Caco-2 (cell line): Measurements from ENCODE around the gene KDM4C. TPM values are rescaled to one million over a fixed set of nuclear protein-coding genes. Genes with fewer than 3 reads are reported as not detected.

ENCODE experiments used
- BruUV-seq: library from RNA; stranded (reverse); fragments of 400-500 nt; replicated peaks from 2 replicates; lab custom pipeline; 2021; lab: Mats Ljungman, UMichigan
- CTCF ChIA-PET: fragments of 300-600 bp; sonication (Branson Sonifier 250); formaldehyde crosslinking; loops from one replicate; lab custom pipeline; 2022; ENCODE audit warnings: antibody characterized with exemption; lab: Charles Lee
- POLR2A ChIA-PET: fragments of 300-600 bp; sonication (Branson Sonifier 250); formaldehyde crosslinking; loops from one replicate; lab custom pipeline; 2022; ENCODE audit warnings: antibody characterized with exemption; lab: Charles Lee
- DNase-seq, 2 experiments: peaks; one replicate each; pipeline versions ENCODE4 v3.0.0 to v3.0.0-alpha.2; 2020 to 2022
- H3K27me3 ChIP-seq: replicated peaks from 2 replicates; pipeline ENCODE4 v1.6.0; 2011; ENCODE audit warnings: low read length; ENCODE audit not compliant: control insufficient read depth, insufficient read depth
- H3K36me3 ChIP-seq: 2 replicates; pipeline ENCODE4 v1.5.1; 2011; ENCODE audit warnings: low read length; ENCODE audit not compliant: control insufficient read depth, insufficient read depth
- H3K4me1 ChIP-seq: fragments of 250-450 bp; sonication (Bioruptor Pico); 2 replicates; pipeline ENCODE4 v1.5.1; 2020; ENCODE audit warnings: mild to moderate bottlenecking
- H3K4me3 ChIP-seq: 2 replicates; pipeline ENCODE4 v1.5.1; 2011; ENCODE audit warnings: low read depth, mild to moderate bottlenecking, control low read depth, low read length
- H3K9me3 ChIP-seq: fragments of 250-450 bp; sonication (Bioruptor Pico); 2 replicates; pipeline ENCODE4 v1.5.1; 2020; ENCODE audit warnings: mild to moderate bottlenecking, moderate library complexity
- H3K27ac Mint-ChIP-seq: one replicate; pipeline ENCODE4 v1.8.0; 2022; ENCODE audit warnings: mixed read lengths; ENCODE audit not compliant: unreplicated experiment
- H3K27me3 Mint-ChIP-seq: one replicate; pipeline ENCODE4 v1.8.0; 2022; ENCODE audit warnings: mixed read lengths; ENCODE audit not compliant: insufficient read depth, unreplicated experiment
- H3K36me3 Mint-ChIP-seq: one replicate; pipeline ENCODE4 v1.8.0; 2022; ENCODE audit warnings: mild to moderate bottlenecking, mixed read lengths; ENCODE audit not compliant: insufficient read depth, unreplicated experiment
- H3K4me1 Mint-ChIP-seq: one replicate; pipeline ENCODE4 v1.8.0; 2022; ENCODE audit warnings: low read depth, mixed read lengths; ENCODE audit not compliant: unreplicated experiment
- H3K4me3 Mint-ChIP-seq: one replicate; pipeline ENCODE4 v1.8.0; 2022; ENCODE audit warnings: mild to moderate bottlenecking, moderate library complexity, mixed read lengths; ENCODE audit not compliant: unreplicated experiment
- H3K9me3 Mint-ChIP-seq: one replicate; pipeline ENCODE4 v1.8.0; 2022; ENCODE audit warnings: mixed read lengths; ENCODE audit not compliant: unreplicated experiment
- intact Hi-C: fragments of 100-400 bp; cut with micrococcal nuclease; formaldehyde crosslinking; loops from one replicate; pipeline ENCODE4 v1.10.0; 2022; ENCODE audit not compliant: unreplicated experiment
- total RNA-seq: library from RNA; stranded (reverse); gene quantifications from 2 replicates; pipeline ENCODE4 v1.2.3, GENCODE V29; 2022
- TF ChIP-seq, protein P1 (sequence below), 2 experiments: fragments of 200-600 bp in 1 of 2; IDR thresholded peaks; 1 replicate in 1 of 2; 2 replicates in 1 of 2; pipeline versions ENCODE4 v1.5.1 to v1.8.0; 2011 to 2022; ENCODE audit warnings: antibody characterized with exemption in 1 of 2, control low read depth in 1 of 2, inconsistent platforms in 1 of 2, low read depth in 1 of 2, low read length in 1 of 2, mild to moderate bottlenecking in 1 of 2, moderate library complexity in 1 of 2; ENCODE audit not compliant: insufficient read depth in 1 of 2, severe bottlenecking in 1 of 2, unreplicated experiment in 1 of 2

KDM4C gene
- total RNA-seq, 1 experiment from 2014 or later = 40.3 TPM

GRCh38 chr9:6902423-6902822 lies 144.7 kb downstream of the KDM4C start:
- Mint-ChIP-seq H3K9me3 (no peaks in the 10 kb centered on the region), H3K36me3 (peaks cover 10% of the 10 kb centered on the region), H3K27me3 (no peaks in the 10 kb centered on the region), H3K4me1 (peaks cover 35% of the 10 kb centered on the region), H3K4me3 (no peak overlapping the region), H3K27ac (peak overlapping the region; percentile 60)
- ChIA-PET CTCF (interaction anchor here (0.6 kb wide), 1 partner anchor 23 kb away, joined by 3 read pairs; no protein-coding TSS in a partner anchor), POLR2A (no interaction called here)
- Histone ChIP-seq H3K4me3 (no peak overlapping the region), H3K36me3 (no peaks in the 10 kb centered on the region), H3K9me3 (no peaks in the 10 kb centered on the region), H3K27me3 (no peaks in the 10 kb centered on the region), H3K4me1 (peaks cover 54% of the 10 kb centered on the region)
- TF ChIP-seq, protein P1, sequence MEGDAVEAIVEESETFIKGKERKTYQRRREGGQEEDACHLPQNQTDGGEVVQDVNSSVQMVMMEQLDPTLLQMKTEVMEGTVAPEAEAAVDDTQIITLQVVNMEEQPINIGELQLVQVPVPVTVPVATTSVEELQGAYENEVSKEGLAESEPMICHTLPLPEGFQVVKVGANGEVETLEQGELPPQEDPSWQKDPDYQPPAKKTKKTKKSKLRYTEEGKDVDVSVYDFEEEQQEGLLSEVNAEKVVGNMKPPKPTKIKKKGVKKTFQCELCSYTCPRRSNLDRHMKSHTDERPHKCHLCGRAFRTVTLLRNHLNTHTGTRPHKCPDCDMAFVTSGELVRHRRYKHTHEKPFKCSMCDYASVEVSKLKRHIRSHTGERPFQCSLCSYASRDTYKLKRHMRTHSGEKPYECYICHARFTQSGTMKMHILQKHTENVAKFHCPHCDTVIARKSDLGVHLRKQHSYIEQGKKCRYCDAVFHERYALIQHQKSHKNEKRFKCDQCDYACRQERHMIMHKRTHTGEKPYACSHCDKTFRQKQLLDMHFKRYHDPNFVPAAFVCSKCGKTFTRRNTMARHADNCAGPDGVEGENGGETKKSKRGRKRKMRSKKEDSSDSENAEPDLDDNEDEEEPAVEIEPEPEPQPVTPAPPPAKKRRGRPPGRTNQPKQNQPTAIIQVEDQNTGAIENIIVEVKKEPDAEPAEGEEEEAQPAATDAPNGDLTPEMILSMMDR (IDR thresholded peaks at IDR 0.05; ENCODE audit: insufficient read depth in 1 of 2, low read depth in 1 of 2, low read length in 1 of 2, severe bottlenecking in 1 of 2, unreplicated experiment in 1 of 2) = no peak
- no TSS peak for BruUV-seq
- no peak for DNase-seq
- intact Hi-C loops = no loop called here

DNA sequence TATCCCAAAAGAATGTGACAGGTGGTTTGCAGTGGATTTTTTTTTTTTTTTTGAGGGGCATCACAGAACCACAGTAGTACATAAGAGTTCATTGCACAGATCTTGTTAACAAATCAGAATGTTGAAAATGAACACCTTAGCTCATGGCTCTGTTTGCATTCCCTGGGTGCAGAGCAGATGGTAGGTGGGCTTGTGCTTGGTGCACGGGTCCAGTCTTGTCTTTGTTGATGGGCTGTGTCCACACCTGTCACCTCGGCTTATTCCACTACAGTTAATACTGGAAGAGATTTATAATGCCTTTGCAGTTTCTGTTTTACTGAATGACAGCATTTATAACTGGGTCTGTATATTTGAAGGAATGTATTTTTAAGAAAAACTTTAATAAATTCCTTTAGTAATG lies 146.6 kb downstream of the KDM4C start:
- peaks cover 10% of the 10 kb centered on the region for H3K36me3 Mint-ChIP-seq
- intact Hi-C loops = no loop called here
- no peaks in the 10 kb centered on the region for H3K36me3 ChIP-seq
- H3K4me1 Mint-ChIP-seq = peaks cover 33% of the 10 kb centered on the region
- no peaks in the 10 kb centered on the region for H3K27me3 ChIP-seq
- no peak overlapping the region for H3K4me3 Mint-ChIP-seq
- H3K27me3 Mint-ChIP-seq = no peaks in the 10 kb centered on the region
- no TSS peak for BruUV-seq
- no peaks in the 10 kb centered on the region for H3K9me3 Mint-ChIP-seq
- H3K4me1 ChIP-seq = peaks cover 42% of the 10 kb centered on the region
- ChIA-PET CTCF (interaction anchor here (0.5 kb wide), 1 partner anchor 330 kb away, joined by 8 read pairs; no protein-coding TSS in a partner anchor), POLR2A (no interaction called here)
- H3K9me3 ChIP-seq = no peaks in the 10 kb centered on the region
- TF ChIP-seq, protein P1 (IDR thresholded peaks at IDR 0.05; ENCODE audit: insufficient read depth in 1 of 2, low read depth in 1 of 2, low read length in 1 of 2, severe bottlenecking in 1 of 2, unreplicated experiment in 1 of 2) = no peak
- H3K27ac Mint-ChIP-seq = no peak overlapping the region
- no peak overlapping the region for H3K4me3 ChIP-seq
- DNase-seq = no peak

DNA sequence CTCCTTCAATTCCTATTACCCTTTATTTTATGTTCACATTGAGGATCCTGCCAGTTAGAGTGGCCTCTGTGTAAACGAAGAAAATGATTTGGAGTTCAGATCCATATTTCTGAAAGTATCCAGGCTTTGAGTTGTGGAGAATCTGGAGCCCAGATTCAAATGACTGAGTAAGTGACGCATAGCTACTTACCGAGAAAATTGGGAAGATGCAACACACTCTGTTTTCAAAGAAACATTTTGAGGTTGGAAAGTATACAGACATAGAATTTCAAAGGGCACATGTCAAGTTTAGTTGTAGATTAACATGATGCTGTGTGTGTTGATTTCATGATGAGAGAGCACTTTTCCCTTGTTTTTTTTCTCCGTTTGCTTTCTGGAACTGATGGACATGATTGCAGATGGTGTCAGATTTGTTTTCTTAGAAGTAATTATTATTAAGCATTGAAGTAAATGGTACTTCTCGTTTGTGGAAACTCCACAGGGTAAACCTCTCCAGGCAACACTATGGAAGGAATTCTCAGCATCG lies 148.1 kb downstream of the KDM4C start:
- Mint-ChIP-seq H3K27ac (no peak overlapping the region), H3K4me3 (no peak overlapping the region), H3K9me3 (no peaks in the 10 kb centered on the region), H3K36me3 (peaks cover 10% of the 10 kb centered on the region), H3K4me1 (peaks cover 22% of the 10 kb centered on the region), H3K27me3 (no peaks in the 10 kb centered on the region)
- no peak overlapping the region for H3K4me3 ChIP-seq
- H3K27me3 ChIP-seq = no peaks in the 10 kb centered on the region
- BruUV-seq = no TSS peak
- H3K9me3 ChIP-seq = no peaks in the 10 kb centered on the region
- peaks cover 27% of the 10 kb centered on the region for H3K4me1 ChIP-seq
- CTCF ChIA-PET = no interaction called here
- POLR2A ChIA-PET = no interaction called here
- DNase-seq = no peak
- intact Hi-C loops = loop anchor here (5.0 kb wide), 2 partner anchors 146 to 631 kb away; no protein-coding TSS in a partner anchor
- TF ChIP-seq, protein P1 (IDR thresholded peaks at IDR 0.05; ENCODE audit: insufficient read depth in 1 of 2, low read depth in 1 of 2, low read length in 1 of 2, severe bottlenecking in 1 of 2, unreplicated experiment in 1 of 2) = no peak
- H3K36me3 ChIP-seq = no peaks in the 10 kb centered on the region
